DMS 273 (cell line): ENCODE data around the gene POF1B.
"Not testable (repeated sequence)": the region's sequence is repeated elsewhere in the genome, so short reads cannot be mapped to it uniquely, and the experiment has no call there.

ENCODE experiments used
- DNase-seq: peaks from one replicate; lab custom pipeline; 2025; ENCODE audit not compliant: unreplicated experiment; lab: John Stamatoyannopoulos, UW

The POF1B gene

DNA sequence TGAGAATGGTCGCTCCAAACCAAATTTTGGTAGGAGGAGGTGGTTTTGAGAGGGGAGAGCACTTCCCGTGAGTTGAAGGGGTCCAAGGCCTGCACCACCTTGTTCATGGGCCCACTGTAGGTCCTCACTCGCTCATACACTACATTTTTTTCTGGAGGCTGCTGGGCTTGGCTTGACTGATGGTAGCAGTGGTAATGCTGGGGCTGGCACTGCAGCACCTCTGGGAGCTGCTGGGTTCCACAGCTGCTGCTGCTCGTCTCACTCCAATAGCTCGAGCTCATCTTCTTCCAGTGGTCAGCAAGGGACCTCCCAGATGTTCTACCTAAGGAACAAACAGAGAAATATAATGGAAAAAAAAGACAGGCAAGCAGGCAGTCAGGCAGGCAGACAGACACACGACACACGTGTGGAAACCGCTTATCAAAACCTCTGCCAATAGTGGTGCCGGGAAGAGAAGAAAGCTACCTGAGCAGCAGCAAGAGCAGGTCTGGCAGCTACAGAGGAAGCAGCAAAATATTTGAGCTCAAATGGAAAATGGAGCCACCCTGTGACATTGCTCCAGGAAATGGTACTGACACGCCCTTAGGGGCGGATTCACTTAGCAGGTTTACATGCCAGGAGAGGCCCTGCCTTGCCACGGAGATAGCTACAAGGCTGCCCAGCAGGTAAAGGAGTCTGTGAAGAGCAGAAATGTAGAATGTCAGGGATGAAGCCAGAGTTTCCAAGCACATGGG is at the start of gene POF1B:
Gene POF1B (minus strand): TSS at position 492 of the 734 bp plus-strand sequence. CDS start 211 bp downstream, at position 281.
- no peak for DNase-seq

GRCh38 chrX:85429066-85429465 is 49.6 kb upstream of the POF1B start:
- DNase-seq = no peak

DNA sequence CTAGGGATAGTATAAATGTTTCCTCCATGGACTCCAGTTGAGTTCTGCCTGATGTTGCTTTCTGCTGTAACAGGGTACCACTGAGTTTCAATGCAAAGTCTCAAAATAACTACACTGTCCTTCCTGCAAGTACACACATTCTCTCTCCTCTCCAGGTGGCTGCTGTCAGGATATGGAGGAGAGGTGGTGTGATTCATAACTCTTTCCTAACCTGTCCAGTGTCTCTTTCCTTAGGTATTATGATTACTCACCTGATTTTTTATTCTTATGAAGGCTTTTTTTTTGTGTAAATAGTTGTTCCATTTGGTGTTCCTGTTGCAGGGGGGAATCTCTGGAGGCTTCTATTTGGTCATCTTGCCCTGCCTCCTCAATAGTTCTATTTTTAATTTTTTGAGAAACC is 39.8 kb upstream of the POF1B start:
- no peak for DNase-seq

GRCh38 chrX:85391878-85392238 is 12.4 kb upstream of the POF1B start:
- DNase-seq = no peak

GRCh38 chrX:85391185-85391877 is 11.9 kb upstream of the POF1B start:
- no peak for DNase-seq

- DNase-seq = no peak
Measured at GRCh38 chrX:85381602-85382001, 2.1 kb upstream of the POF1B start.

DNA sequence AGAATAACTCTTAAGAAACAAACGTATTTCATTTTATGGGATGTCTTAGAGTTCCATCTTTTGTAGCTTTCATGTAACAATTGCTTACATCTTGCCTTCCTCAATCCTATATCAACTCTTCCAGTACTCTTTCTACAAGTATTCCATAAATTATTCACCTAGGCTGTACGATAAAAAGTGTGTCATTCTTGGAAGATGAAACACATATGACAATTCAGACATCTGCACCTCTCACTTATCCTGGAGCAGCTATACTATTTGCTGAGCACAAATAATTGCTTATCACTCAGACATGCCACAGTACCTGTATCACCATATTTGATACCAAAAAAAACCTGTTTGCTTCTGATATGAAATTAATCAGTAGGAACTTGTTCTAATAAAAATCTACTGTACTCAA is 1.0 kb downstream of the POF1B start:
- DNase-seq = no peak

- no peak for DNase-seq
Measured at GRCh38 chrX:85375333-85375738, 4.1 kb downstream of the POF1B start.

- DNase-seq = no peak
Measured at GRCh38 chrX:85365370-85365995, 14.0 kb downstream of the POF1B start.

DNA sequence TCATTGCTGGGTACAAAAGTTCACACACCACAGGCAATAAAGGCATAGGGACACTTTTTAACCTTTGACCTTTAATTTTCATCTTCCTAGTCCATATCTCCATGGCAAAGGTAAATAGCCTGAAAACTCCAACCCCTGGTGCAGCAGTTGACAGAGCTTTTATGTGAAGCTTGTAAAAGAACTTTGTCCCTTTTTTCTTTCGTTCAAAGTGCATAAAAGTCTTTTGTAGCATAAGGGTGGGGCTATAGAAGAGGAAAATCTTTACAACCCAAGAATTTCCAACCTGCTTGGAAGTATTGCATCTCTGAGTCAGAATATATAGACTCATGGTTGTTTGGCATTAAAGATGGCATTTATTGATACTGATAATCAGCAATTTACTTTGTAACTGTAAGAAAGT is 20.4 kb downstream of the POF1B start:
- no peak for DNase-seq

DNA sequence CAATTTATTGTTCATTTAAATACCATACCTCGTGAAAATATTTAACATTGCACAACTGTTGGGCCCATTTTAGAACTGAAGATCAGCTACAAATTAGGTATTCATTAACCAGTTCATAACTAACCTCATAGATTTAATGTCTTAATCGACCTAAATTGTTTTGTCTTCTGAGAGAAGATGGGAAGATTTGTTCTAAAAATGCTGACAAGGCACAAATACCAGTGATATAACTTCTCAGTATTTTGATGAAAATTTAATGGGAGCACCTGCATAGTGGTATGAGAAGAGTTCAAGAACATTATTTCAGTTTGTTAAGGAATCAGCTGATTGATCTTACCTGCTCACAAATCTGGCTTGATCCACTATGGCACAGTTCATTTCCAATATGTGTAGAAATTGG is 33.9 kb downstream of the POF1B start:
- DNase-seq = no peak

- DNase-seq = no peak
Measured at GRCh38 chrX:85327060-85327333, 52.5 kb downstream of the POF1B start.

GRCh38 chrX:85326234-85327059 is 53.0 kb downstream of the POF1B start:
- no peak for DNase-seq

DNA sequence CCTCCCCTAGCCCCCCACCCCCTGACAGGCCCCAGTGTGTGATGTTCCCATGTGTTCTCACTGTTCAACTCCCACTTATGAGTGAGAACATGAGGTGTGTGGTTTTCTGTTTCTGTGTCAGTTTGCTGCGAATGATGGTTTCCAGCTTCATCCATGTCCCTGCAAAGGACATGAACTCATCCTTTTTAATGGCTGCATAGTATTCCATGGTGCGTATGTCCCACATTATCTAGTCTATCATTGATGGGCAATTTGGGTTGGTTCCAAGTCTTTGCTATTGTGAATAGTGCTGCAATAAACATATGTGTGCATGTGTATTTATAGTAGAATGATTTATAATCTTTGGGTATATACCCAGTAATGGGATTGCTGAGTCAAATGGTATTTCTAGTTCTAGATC is 68.1 kb downstream of the POF1B start:
- not testable (repeated sequence) for DNase-seq

DNA sequence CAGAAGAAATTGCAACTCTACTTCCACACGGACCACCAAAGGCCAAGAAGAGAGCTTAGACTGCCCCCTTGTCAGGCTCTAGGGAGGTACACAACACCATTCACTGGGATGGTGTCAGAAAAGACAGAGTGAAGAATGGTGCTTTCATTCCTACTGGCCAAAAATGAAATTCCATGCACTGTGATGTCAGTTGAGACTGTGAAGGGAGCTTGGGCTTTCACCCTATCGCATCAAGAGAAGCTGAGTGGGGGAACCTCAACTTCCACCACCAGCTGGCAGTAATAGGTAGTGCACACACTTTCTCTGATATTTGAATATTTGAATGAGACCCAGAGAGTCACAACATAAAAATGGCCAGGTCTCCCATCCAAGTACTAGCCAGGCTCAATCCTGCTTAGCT is 69.7 kb downstream of the POF1B start:
- peak; percentile 49 for DNase-seq

DNA sequence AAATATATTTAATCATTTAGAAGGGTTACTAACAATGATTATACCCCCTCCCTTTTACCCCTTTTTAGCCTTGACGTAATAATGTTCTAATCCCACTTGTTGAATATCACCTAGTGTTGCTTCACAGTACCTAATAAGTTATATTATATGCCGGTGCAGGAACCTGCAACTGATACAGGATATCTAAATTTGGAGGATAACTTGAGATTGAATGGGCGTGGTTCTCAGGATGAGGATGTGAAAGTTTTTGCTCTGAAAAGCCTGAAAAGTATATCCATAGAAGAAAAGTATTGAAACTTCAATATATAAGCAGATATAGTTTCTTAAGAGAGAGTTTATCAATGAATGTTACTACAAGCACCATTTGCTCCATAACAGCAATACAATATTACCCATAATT is 75.9 kb downstream of the POF1B start:
- no peak for DNase-seq

GRCh38 chrX:85288992-85289723 is 90.3 kb downstream of the POF1B start:
- peak; percentile 14 for DNase-seq

- not testable (repeated sequence) for DNase-seq
Measured at GRCh38 chrX:85285286-85285685, 94.2 kb downstream of the POF1B start.

- DNase-seq = peak; percentile 62
Measured at GRCh38 chrX:85244450-85245211, 134.8 kb downstream of the POF1B start.

- peak; percentile 92 for DNase-seq
Measured at GRCh38 chrX:85243761-85244449, 135.6 kb downstream of the POF1B start, which contains the start of the genes SATL1 and ZNF711. SATL1 (minus strand) TSS chrX:85243779; CDS start chrX:85108968, 134,811 bp downstream. ZNF711 (plus strand) TSS chrX:85243991; CDS start chrX:85247573, 3,582 bp downstream.
